ENCODE measurements around the gene CAMSAP1. TPM values are rescaled to one million over a fixed set of nuclear protein-coding genes. Genes with fewer than 3 reads are reported as not detected.

Gene CAMSAP1
- total RNA-seq, 4 donors from 2014 or later: 31.2 to 85.3 (median 51.6) TPM

DNA sequence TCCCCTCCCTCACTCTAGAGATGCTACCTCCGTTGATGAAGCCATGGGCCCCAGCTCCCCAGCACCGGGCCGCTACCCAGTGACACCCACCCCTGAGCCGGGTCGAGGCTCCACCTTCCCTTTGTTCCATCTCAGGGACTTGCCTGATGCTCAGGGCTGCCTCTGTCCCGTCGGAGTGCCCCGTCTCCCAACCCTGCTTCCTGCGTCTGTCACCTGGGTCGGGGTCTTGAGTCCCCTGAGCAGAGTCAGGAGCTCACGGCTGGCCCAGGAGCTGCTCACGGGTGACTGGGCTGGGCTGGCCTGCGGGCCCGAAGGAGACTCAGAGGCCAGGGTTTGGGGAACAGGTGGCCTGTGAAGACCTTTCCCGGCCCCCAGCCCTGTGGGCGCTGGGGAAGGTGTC lies 120.0 kb downstream of the CAMSAP1 start:
- TF ChIP-seq, protein P1, sequence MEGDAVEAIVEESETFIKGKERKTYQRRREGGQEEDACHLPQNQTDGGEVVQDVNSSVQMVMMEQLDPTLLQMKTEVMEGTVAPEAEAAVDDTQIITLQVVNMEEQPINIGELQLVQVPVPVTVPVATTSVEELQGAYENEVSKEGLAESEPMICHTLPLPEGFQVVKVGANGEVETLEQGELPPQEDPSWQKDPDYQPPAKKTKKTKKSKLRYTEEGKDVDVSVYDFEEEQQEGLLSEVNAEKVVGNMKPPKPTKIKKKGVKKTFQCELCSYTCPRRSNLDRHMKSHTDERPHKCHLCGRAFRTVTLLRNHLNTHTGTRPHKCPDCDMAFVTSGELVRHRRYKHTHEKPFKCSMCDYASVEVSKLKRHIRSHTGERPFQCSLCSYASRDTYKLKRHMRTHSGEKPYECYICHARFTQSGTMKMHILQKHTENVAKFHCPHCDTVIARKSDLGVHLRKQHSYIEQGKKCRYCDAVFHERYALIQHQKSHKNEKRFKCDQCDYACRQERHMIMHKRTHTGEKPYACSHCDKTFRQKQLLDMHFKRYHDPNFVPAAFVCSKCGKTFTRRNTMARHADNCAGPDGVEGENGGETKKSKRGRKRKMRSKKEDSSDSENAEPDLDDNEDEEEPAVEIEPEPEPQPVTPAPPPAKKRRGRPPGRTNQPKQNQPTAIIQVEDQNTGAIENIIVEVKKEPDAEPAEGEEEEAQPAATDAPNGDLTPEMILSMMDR (IDR thresholded peaks at IDR 0.05): no peak
- TF ChIP-seq POLR2A (IDR thresholded peaks at IDR 0.05): no peak
- Histone ChIP-seq H3K4me3 (no peak overlapping the region), H3K9me3 (no peaks in the 10 kb centered on the region), H3K27ac (no peak overlapping the region), H3K36me3 (no peaks in the 10 kb centered on the region), H3K27me3 (peaks cover 0 to 54% (median 0%) of the 10 kb centered on the region in 4 donors), H3K4me1 (no peaks in the 10 kb centered on the region)
- no CpG with 5 or more reads among the region's 16 CpGs for WGBS, 2 donors
- intact Hi-C loops (cut with DNase I): no loop called here
- DNase-seq: no peak

DNA sequence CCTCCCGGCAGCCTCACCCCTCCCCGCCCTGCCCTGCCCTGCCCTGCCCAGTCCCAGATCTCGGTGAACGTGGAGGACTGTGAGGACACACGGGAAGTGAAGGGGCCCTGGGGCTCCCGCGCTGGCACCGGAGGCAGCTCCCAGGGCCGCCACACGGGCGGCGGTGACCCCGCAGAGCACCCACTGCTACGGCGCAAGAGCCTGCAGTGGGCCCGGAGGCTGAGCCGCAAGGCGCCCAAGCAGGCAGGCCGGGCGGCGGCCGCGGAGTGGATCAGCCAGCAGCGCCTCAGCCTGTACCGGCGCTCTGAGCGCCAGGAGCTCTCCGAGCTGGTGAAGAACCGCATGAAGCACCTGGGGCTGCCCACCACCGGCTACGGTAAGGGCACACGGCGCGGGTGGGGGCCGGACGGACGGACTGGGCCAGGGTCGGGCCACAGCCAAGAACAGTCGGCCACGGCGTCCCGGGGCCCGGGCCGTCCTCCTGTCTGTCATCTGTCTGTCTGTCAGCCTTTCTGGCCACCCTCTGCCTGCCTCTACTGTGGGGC lies 121.1 kb downstream of the CAMSAP1 start:
- 50 to 95% methylated on average over 1 to 8 of the region's 44 CpGs for WGBS, 2 donors
- no peak for DNase-seq
- H3K4me1 ChIP-seq: no peaks in the 10 kb centered on the region
- H3K36me3 ChIP-seq: no peaks in the 10 kb centered on the region
- intact Hi-C loops (cut with DNase I): no loop called here
- H3K27ac ChIP-seq: no peak overlapping the region
- no peak for TF ChIP-seq POLR2A (IDR thresholded peaks at IDR 0.05)
- TF ChIP-seq, protein P1 (IDR thresholded peaks at IDR 0.05): no peak
- no peak overlapping the region for H3K4me3 ChIP-seq
- no peaks in the 10 kb centered on the region for H3K9me3 ChIP-seq
- peaks cover 0 to 57% (median 0%) of the 10 kb centered on the region in 4 donors for H3K27me3 ChIP-seq

DNA sequence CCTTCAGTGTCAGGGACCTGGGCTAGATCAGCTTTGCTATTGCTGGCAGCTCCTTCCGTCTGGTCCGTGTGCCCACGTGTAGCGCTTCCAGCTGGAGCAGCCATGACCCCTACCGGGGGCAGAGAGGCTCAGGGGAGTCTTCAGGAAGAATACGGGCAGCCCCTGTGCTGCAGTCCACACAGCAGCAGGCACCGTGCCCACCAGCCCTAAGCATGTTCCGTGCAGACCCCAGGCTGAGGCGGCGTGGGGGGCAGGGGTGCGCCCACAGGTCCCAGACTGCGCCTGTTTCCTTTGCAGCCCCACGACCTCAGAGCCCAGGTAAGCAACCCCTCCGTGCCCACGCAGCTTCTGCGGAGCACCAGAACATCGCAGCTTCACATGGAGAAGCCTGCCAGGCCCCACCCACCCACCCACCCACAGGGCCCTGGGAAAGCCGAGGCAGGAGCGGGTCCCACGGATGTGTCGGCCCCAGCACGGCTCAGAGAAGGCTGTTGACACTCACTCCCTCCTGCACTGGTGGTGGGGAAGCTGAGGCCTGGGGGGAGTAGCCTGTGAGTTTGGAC lies 122.3 kb downstream of the CAMSAP1 start:
- no peak for DNase-seq
- H3K27ac ChIP-seq: no peak overlapping the region
- H3K36me3 ChIP-seq: no peaks in the 10 kb centered on the region
- 60 to 69% methylated on average over 4 to 9 of the region's 22 CpGs for WGBS, 2 donors
- no peaks in the 10 kb centered on the region for H3K9me3 ChIP-seq
- intact Hi-C loops (cut with DNase I): no loop called here
- TF ChIP-seq POLR2A (IDR thresholded peaks at IDR 0.05): no peak
- TF ChIP-seq, protein P1 (IDR thresholded peaks at IDR 0.05): no peak
- no peak overlapping the region for H3K4me3 ChIP-seq
- H3K27me3 ChIP-seq: peaks cover 0 to 68% (median 0%) of the 10 kb centered on the region in 4 donors
- no peaks in the 10 kb centered on the region for H3K4me1 ChIP-seq

DNA sequence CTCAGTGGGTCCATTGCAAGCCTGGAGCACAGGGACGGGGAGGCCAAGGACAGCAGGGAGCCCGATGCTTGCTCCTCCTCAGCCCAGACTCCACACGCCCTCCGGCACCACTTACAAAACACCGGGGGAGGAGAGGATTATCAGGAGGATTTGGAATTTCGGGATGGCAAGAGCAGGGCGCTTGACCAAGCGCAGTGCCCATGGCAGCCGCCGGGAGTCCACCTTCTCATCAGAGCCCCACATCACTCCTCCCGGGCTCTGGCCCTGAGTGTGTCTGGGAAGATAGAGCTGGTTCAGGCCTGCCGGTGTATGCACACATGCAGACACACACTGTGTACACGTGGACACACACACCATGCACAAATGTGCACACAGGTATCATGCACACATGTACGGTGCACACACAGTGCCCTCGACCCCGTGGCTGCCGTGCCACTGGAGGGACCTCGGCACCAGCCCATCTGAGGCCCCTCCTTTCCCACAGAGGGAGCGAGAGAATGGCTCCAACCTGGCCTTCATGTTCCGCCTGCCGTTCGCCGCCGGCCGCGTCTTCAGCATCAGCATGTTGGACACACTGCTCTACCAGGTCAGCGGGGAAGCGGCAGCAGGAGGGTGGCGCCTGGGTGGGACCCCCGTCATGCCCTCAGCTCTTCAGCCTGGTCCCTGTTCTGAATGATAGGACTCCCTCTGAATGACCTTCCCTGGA lies 123.7 kb downstream of the CAMSAP1 start:
- Histone ChIP-seq H3K27ac (no peak overlapping the region), H3K4me3 (no peak overlapping the region), H3K9me3 (no peaks in the 10 kb centered on the region), H3K4me1 (no peaks in the 10 kb centered on the region), H3K27me3 (peaks cover 0 to 67% (median 0%) of the 10 kb centered on the region in 4 donors), H3K36me3 (no peaks in the 10 kb centered on the region)
- intact Hi-C loops (cut with DNase I): no loop called here
- 74 to 82% methylated on average over 10 to 24 of the region's 30 CpGs for WGBS, 2 donors
- TF ChIP-seq, protein P1 (IDR thresholded peaks at IDR 0.05): no peak
- no peak for TF ChIP-seq POLR2A (IDR thresholded peaks at IDR 0.05)
- no peak for DNase-seq

DNA sequence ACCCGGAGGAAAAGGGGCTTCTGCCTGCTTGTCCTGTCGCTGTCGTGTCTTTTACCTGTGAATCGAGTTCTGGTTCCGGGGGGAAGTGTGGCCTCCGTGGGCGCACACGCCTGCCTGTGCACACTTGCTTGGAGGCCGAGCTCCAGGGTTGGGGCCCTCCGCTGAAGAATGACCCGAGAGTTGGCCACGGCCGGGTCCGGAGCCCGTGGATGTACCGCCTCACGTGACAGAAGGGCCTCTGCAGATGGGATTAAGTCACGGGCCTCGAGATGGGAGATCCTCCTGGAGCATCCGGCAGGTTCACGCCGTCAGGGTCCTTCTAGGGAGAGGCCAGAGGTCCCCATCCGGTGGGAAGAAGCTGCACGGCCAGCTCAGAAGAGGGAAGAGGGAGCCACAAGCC lies 124.4 kb downstream of the CAMSAP1 start:
- H3K27me3 ChIP-seq: peaks cover 0 to 66% (median 0%) of the 10 kb centered on the region in 4 donors
- TF ChIP-seq POLR2A (IDR thresholded peaks at IDR 0.05): no peak
- no peaks in the 10 kb centered on the region for H3K9me3 ChIP-seq
- H3K27ac ChIP-seq: no peak overlapping the region
- 85% methylated on average over 7 of the region's 24 CpGs; no CpG with 5 or more reads in 1 of the 2 donors for WGBS, 2 donors
- H3K4me3 ChIP-seq: no peak overlapping the region
- no peaks in the 10 kb centered on the region for H3K36me3 ChIP-seq
- intact Hi-C loops (cut with DNase I): no loop called here
- no peaks in the 10 kb centered on the region for H3K4me1 ChIP-seq
- no peak for DNase-seq

Measured in esophagus squamous epithelium (tissue), 5 donors.